ENCODE measurements around the gene P2RX1. TPM values are rescaled to one million over a fixed set of nuclear protein-coding genes. Genes with fewer than 3 reads are reported as not detected.

The P2RX1 gene
- total and polyA plus RNA-seq, 4 donors, result 0.44 to 5.2 (median 0.64) TPM

GRCh38 chr17:3961564-3962047, 45.3 kb upstream of the P2RX1 start:
- TF ChIP-seq HNF4A (conservative IDR thresholded peaks at IDR 0.05), result no peak
- TF ChIP-seq YY1 (IDR thresholded peaks at IDR 0.05), result no peak
- no peak for TF ChIP-seq CTCF (IDR thresholded peaks at IDR 0.05; ENCODE audit: low read depth, low read length, missing input control)
- no peak for TF ChIP-seq EGR1 (IDR thresholded peaks at IDR 0.05; ENCODE audit: low read depth in 2 of 2)
- no peak for TF ChIP-seq FOXA1 (IDR thresholded peaks at IDR 0.05)
- peaks cover 2 to 19% (median 6%) of the 10 kb centered on the region in 4 donors for H3K4me1 ChIP-seq (ENCODE audit: control insufficient read depth in 4 of 4, insufficient read depth in 4 of 4, low read length in 3 of 4)
- no peak overlapping the region for H3K27ac ChIP-seq (ENCODE audit: low read depth in 1 of 2, low read length in 2 of 2)
- no peak overlapping the region for H3K9ac ChIP-seq (ENCODE audit: low read depth in 1 of 2, low read length in 2 of 2)
- DNase-seq (ENCODE audit: low spot score), result no peak
- H3K9me3 ChIP-seq (ENCODE audit: control insufficient read depth in 4 of 4, low read length in 3 of 4), result no peaks in the 10 kb centered on the region
- H3K36me3 ChIP-seq (ENCODE audit: control insufficient read depth in 4 of 4, insufficient read depth in 3 of 4, low read depth in 1 of 4, low read length in 3 of 4), result no peaks in the 10 kb centered on the region
- peaks cover 0 to 2% (median under 1%) of the 10 kb centered on the region in 4 donors for H3K27me3 ChIP-seq (ENCODE audit: control insufficient read depth in 4 of 4, insufficient read depth in 4 of 4, low read length in 3 of 4)
- no peak overlapping the region for H3K4me3 ChIP-seq (ENCODE audit: low read depth in 1 of 3, low read length in 3 of 3)
- 52% methylated on average over 5 of the region's 5 CpGs for WGBS

GRCh38 chr17:3960764-3961163, 44.5 kb upstream of the P2RX1 start:
- no peak for DNase-seq (ENCODE audit: low spot score)
- Histone ChIP-seq H3K36me3 (ENCODE audit: control insufficient read depth in 4 of 4, insufficient read depth in 3 of 4, low read depth in 1 of 4, low read length in 3 of 4) (no peaks in the 10 kb centered on the region), H3K27ac (ENCODE audit: low read depth in 1 of 2, low read length in 2 of 2) (no peak overlapping the region), H3K27me3 (ENCODE audit: control insufficient read depth in 4 of 4, insufficient read depth in 4 of 4, low read length in 3 of 4) (peaks cover 0 to 2% (median under 1%) of the 10 kb centered on the region in 4 donors), H3K4me1 (ENCODE audit: control insufficient read depth in 4 of 4, insufficient read depth in 4 of 4, low read length in 3 of 4) (peaks cover 0 to 18% (median 5%) of the 10 kb centered on the region in 4 donors), H3K9ac (ENCODE audit: low read depth in 1 of 2, low read length in 2 of 2) (no peak overlapping the region), H3K4me3 (ENCODE audit: low read depth in 1 of 3, low read length in 3 of 3) (no peak overlapping the region), H3K9me3 (ENCODE audit: control insufficient read depth in 4 of 4, low read length in 3 of 4) (no peaks in the 10 kb centered on the region)
- TF ChIP-seq YY1 (IDR thresholded peaks at IDR 0.05), result no peak
- TF ChIP-seq SP1 (IDR thresholded peaks at IDR 0.05), result no peak
- TF ChIP-seq HNF4G (IDR thresholded peaks at IDR 0.05), result no peak
- no peak for TF ChIP-seq RAD21 (IDR thresholded peaks at IDR 0.05)
- TF ChIP-seq FOXA2 (IDR thresholded peaks at IDR 0.05), result no peak
- no peak for TF ChIP-seq FOXA1 (IDR thresholded peaks at IDR 0.05)
- TF ChIP-seq TAF1 (conservative IDR thresholded peaks at IDR 0.05), result no peak
- no peak for TF ChIP-seq REST (IDR thresholded peaks at IDR 0.05)
- TF ChIP-seq CTCF (IDR thresholded peaks at IDR 0.05; ENCODE audit: low read depth, low read length, missing input control), result no peak
- TF ChIP-seq EGR1 (IDR thresholded peaks at IDR 0.05; ENCODE audit: low read depth in 2 of 2), result no peak
- no peak for TF ChIP-seq ZBTB33 (IDR thresholded peaks at IDR 0.05)
- TF ChIP-seq JUND (IDR thresholded peaks at IDR 0.05), result no peak
- no peak for TF ChIP-seq ATF3 (IDR thresholded peaks at IDR 0.05)
- no peak for TF ChIP-seq MAX (IDR thresholded peaks at IDR 0.05)
- TF ChIP-seq RXRA (IDR thresholded peaks at IDR 0.05), result no peak
- TF ChIP-seq HNF4A (conservative IDR thresholded peaks at IDR 0.05), result no peak
- TF ChIP-seq NR2F2 (IDR thresholded peaks at IDR 0.05), result no peak
- 69% methylated on average over 14 of the region's 14 CpGs for WGBS
